GM19035 (cell line): ENCODE measurements around the gene SMYD3.

Experiments
- ATAC-seq: cut with Tn5 transposase; IDR thresholded peaks from one replicate; pipeline ENCODE4 v1.9.1; 2021; ENCODE audit not compliant: unreplicated experiment

The SMYD3 gene

GRCh38 chr1:246189126-246189525 is 318.0 kb downstream of the SMYD3 start:
- ATAC-seq: no peak

- no peak for ATAC-seq
Measured at GRCh38 chr1:246187834-246188372, 319.2 kb downstream of the SMYD3 start.

- ATAC-seq: no peak
Measured at GRCh38 chr1:246184503-246184902, 322.6 kb downstream of the SMYD3 start.

- no peak for ATAC-seq
Measured at GRCh38 chr1:246182149-246182851, 324.8 kb downstream of the SMYD3 start.

GRCh38 chr1:246181241-246181640 is 325.8 kb downstream of the SMYD3 start:
- ATAC-seq: no peak

- no peak for ATAC-seq
Measured at GRCh38 chr1:246179401-246179800, 327.7 kb downstream of the SMYD3 start.

GRCh38 chr1:246178717-246179311 is 328.3 kb downstream of the SMYD3 start:
- ATAC-seq: no peak

- no peak for ATAC-seq
Measured at GRCh38 chr1:246176126-246177024, 330.7 kb downstream of the SMYD3 start.

GRCh38 chr1:246170574-246171261 is 336.4 kb downstream of the SMYD3 start:
- peak; percentile 67 for ATAC-seq

GRCh38 chr1:246169486-246169885 is 337.6 kb downstream of the SMYD3 start:
- ATAC-seq: no peak

- ATAC-seq: no peak
Measured at GRCh38 chr1:246169019-246169418, 338.1 kb downstream of the SMYD3 start.

- no peak for ATAC-seq
Measured at GRCh38 chr1:246166841-246167240, 340.2 kb downstream of the SMYD3 start.

GRCh38 chr1:246165826-246166709 is 341.0 kb downstream of the SMYD3 start:
- ATAC-seq: no peak

GRCh38 chr1:246164764-246165163 is 342.3 kb downstream of the SMYD3 start:
- ATAC-seq: no peak

- no peak for ATAC-seq
Measured at GRCh38 chr1:246162560-246162959, 344.5 kb downstream of the SMYD3 start.

- no peak for ATAC-seq
Measured at GRCh38 chr1:246161626-246162025, 345.5 kb downstream of the SMYD3 start.

- ATAC-seq: no peak
Measured at GRCh38 chr1:246160905-246161304, 346.2 kb downstream of the SMYD3 start.

- no peak for ATAC-seq
Measured at GRCh38 chr1:246160374-246160773, 346.7 kb downstream of the SMYD3 start.

- no peak for ATAC-seq
Measured at GRCh38 chr1:246159279-246160227, 347.5 kb downstream of the SMYD3 start.
